Right hindlimb (tissue), 1 donor: ENCODE data around the gene TAF11L12.
"Not testable (repeated sequence)": the region's sequence is repeated elsewhere in the genome, so short reads cannot be mapped to it uniquely, and the experiment has no call there.

Experiments used
- DNase-seq: peaks from one replicate; pipeline ENCODE4 v3.0.0-alpha.2; 2018

The TAF11L12 gene

GRCh38 chr5:17610092-17610491 is at the start of gene TAF11L12:
Gene TAF11L12, plus strand, starts transcription at chr5:17610392.
- not testable (repeated sequence) for DNase-seq

GRCh38 chr5:17585658-17586057 is 24.5 kb upstream of the TAF11L12 start, which contains the start of gene TAF11L7:
Gene TAF11L7, minus strand, starts transcription at chr5:17585758.
- not testable (repeated sequence) for DNase-seq

DNA sequence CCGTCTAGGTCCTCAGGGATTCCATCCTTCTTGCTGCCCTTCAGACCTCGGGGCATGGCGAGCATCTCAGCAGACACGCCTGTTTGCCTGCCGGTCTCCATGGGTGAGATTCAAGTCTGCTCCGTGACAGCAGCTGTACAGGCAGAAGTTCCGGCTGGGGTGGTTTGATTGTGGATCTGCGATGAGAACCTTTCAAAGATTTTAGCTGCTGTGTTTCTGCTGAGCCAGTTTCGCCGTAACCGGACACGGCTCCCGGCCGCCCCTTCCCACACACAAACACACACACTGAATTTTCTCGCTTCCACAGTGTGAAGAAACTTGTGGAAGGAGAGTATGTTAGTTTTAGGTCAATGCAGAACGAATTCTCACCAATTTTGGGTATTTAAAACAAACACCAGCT is 19.3 kb upstream of the TAF11L12 start, which contains the start of gene TAF11L8:
Gene TAF11L8 (minus strand): TSS at position 101 of the 400 bp plus-strand sequence.
- DNase-seq: not testable (repeated sequence)

- not testable (repeated sequence) for DNase-seq
These were observed 15.9 kb upstream of the TAF11L12 start, which contains the start of gene TAF11L9 for GRCh38 chr5:17594255-17594654. Gene TAF11L9, minus strand, starts transcription at chr5:17594394.

DNA sequence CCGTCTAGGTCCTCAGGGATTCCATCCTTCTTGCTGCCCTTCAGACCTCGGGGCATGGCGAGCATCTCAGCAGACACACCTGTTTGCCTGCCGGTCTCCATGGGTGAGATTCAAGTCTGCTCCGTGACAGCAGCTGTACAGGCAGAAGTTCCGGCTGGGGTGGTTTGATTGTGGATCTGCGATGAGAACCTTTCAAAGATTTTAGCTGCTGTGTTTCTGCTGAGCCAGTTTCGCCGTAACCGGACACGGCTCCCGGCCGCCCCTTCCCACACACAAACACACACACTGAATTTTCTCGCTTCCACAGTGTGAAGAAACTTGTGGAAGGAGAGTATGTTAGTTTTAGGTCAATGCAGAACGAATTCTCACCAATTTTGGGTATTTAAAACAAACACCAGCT is 12.5 kb upstream of the TAF11L12 start, which contains the start of gene TAF11L10:
Gene TAF11L10 (minus strand): TSS at position 101 of the 400 bp plus-strand sequence.
- DNase-seq: not testable (repeated sequence)

DNA sequence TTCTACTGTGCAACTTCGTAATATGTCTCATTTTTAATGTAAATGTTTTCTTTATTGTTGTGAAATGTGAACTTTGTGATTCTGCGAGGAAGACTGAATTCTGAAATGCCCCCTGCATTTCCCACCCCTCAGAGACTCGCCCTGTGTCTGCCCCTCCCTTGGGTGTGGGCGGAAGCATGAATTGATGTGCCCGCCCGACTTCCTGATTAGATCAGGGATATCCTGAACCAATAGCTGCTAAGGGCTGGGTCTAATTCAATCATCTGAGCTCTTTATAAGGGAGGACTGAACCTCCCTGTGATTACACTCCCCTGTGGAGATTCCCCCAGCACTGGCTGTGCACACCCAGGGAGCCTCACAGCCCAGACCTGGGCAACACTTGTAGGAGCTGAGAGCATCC is 6.3 kb upstream of the TAF11L12 start, which contains the start of gene TAF11L11:
Gene TAF11L11 (plus strand): TSS at position 304 of the 400 bp plus-strand sequence.
- DNase-seq: not testable (repeated sequence)

DNA sequence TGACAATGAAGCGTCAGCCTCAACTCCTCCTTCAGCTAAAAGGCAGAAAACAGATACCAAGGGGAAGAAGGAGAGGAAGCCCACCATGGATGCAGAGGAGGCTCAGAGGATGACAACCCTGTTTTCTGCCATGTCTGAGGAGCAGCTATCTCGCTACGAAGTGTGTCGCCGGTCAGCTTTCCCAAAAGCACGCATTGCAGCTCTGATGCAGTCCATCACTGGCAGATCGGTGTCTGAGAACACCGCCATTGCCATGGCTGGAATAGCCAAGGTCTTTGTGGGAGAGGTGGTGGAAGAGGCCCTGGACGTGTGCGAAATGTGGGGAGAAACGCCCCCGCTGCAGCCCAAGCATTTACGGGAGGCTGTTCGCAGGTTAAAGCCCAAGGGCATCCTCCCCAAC is 5.2 kb upstream of the TAF11L12 start:
- DNase-seq: no peak

- not testable (repeated sequence) for DNase-seq
These were observed 2.7 kb upstream of the TAF11L12 start for GRCh38 chr5:17607461-17607860.

DNA sequence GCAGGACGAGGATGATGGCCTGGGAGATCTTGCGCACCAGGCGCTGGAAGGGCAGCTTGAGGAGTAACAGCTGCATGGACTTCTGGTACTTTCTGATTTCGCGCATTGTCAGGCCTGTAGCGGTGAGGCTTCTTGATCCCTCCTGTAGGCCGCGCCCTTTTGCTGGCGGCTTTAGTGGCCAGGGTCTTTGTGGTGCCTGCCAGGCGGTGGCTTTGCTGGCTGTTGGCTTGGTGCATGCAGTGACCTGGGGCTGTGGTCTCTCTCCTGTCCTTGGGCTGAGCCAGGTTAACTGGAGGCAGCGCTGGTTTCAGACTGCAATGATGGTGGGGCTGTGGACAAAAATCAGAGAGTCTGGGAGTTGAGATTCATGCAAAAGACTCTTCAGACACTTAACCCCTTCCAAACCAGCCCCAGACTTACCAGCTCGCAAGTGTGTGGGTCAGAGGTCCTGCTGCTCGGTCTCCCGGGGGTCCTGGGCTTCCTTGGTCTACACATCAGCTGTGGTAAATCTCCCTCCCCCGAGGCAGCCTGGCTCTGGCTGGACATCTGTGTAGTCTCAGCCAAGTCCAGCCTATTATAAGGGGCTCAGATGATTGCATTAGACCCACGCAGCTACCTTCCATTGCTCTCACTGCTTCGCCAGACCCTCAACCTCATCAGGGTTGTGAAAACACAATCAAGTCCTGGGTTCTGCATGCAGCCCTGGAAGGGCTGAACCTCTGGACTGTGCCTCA is 4.8 kb downstream of the TAF11L12 start:
- no peak for DNase-seq

- no peak for DNase-seq
These were observed 9.2 kb downstream of the TAF11L12 start for GRCh38 chr5:17619354-17619753.

DNA sequence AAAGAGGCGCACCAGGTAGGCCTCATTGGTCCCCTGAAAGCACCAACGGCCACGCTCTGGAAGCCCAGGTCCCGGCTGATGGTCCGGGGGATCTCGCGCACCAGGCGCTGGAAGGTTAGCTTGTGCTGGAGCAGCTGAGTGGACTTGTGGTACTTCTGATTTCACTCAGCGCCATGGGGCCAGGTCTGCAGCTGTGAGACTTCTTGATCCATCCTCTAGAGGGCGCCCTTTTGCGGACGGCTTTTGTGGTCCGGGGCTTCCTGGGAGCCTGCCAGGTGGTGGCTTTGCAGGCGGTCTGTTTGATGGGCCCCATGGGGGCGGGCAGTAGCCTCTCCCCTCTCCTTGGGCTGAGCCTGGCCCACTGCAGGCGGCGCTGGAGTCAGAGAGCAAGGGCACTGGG is 10.4 kb downstream of the TAF11L12 start:
- DNase-seq: no peak

GRCh38 chr5:17625686-17626085 is 15.5 kb downstream of the TAF11L12 start:
- no peak for DNase-seq

DNA sequence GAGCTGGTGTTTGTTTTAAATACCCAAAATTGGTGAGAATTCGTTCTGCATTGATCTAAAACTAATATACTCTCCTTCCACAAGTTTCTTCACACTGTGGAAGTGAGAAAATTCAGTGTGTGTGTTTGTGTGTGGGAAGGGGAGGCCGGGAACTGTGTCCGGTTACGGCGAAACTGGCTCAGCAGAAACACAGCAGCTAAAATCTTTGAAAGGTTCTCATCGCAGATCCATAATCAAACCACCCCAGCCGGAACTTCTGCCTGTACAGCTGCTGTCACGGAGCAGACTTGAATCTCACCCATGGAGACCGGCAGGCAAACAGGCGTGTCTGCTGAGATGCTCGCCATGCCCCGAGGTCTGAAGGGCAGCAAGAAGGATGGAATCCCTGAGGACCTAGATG is 21.6 kb downstream of the TAF11L12 start, which contains the start of gene TAF11L13:
Gene TAF11L13 (plus strand): TSS at position 301 of the 400 bp plus-strand sequence.
- DNase-seq: not testable (repeated sequence)

DNA sequence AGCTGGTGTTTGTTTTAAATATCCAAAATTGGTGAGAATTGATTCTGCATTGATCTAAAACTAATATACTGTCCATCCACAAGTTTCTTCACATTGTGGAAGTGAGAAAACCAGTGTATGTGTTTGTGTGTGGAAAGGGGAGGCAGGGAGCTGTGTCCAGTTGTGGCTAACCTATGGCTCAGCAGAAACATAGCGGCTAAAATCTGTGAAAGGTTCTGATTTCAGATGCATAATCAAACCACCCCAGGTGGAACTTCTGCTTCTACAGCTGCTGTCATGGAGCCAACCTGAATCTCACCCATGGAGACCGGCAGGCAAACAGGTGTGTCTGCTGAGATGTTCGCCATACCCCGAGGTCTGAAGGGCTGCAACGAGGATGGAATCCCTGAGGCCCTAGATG is 24.0 kb downstream of the TAF11L12 start, which contains the start of gene TAF11L14:
Gene TAF11L14 (plus strand): TSS at position 301 of the 400 bp plus-strand sequence.
- no peak for DNase-seq

DNA sequence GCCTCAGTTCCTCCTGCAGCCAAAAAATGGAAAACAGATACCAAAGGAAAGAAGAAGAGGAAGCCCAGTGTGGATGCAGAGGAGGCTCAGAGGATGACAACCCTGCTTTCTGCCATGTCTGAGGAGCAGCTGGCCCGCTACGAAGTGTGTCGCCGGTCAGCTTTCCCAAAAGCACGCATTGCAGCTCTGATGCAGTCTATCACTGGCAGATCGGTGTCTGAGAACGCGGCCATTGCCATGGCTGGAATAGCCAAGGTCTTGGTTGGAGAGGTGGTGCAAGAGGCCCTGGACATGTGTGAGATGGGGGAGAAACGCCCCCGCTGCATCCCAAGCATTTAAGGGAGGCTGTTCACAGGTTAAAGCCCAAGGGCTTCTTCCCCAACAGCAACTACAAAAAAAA is 39.0 kb downstream of the TAF11L12 start:
- DNase-seq: not testable (repeated sequence)

DNA sequence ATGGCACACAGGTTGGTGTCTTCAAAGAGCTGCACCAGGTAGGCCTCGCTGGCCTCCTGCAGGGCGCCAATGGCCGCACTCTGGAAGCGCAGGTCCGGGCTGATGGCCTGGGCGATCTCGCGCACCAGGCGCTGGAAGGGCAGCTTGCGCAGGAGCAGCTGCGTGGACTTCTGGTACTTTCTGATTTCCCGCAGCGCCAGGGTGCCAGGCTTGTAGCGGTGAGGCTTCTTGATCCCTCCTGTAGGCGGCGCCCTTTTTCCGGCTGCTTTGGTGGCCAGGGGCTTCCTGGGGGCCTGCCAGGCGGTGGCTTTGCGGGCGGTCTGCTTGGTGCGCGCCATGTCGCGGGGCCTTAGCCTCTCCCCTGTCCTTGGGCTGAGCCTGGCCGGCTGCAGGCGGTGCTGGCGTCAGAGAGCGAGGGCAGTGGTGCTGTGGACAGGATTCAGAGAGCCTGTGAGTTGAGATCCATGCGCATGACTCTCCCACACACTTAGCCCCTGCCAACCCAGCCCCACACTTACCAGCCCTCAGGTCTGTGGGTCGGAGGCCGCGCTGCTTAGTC is 45.1 kb downstream of the TAF11L12 start:
- not testable (repeated sequence) for DNase-seq

- no peak for DNase-seq
These were observed 45.7 kb downstream of the TAF11L12 start for GRCh38 chr5:17655921-17656320.
